Panc1 (cell line): ENCODE data around the gene ST6GALNAC1. TPM values are rescaled to one million over a fixed set of nuclear protein-coding genes. Genes with fewer than 3 reads are reported as not detected.
"Not testable (repeated sequence)": the region's sequence is repeated elsewhere in the genome, so short reads cannot be mapped to it uniquely, and the experiment has no call there.

ENCODE experiments used
- ATAC-seq: fragments of 200-7000 bp; cut with Tn5 transposase; 2 replicates; pipeline ENCODE4 v1.9.1; 2020; ENCODE audit warnings: mild to moderate bottlenecking, moderate library complexity
- BruUV-seq: library from RNA; stranded (reverse); fragments of 400-500 nt; replicated peaks from 2 replicates; lab custom pipeline; 2021; lab: Mats Ljungman, UMichigan
- CTCF ChIA-PET: fragments of 300-600 bp; sonication (Branson Sonifier 250); formaldehyde crosslinking; loops from one replicate; lab custom pipeline; 2022; ENCODE audit warnings: antibody characterized with exemption; lab: Charles Lee
- POLR2A ChIA-PET: fragments of 300-600 bp; sonication (Branson Sonifier 250); formaldehyde crosslinking; loops from one replicate; lab custom pipeline; 2022; ENCODE audit warnings: antibody characterized with exemption; lab: Charles Lee
- DNase-seq: peaks from one replicate; pipeline ENCODE4 v3.0.0-alpha.2; 2010; ENCODE audit warnings: low read depth, low spot score
- H3K27ac ChIP-seq: 2 replicates; pipeline ENCODE4 v1.5.1; 2011; ENCODE audit warnings: mild to moderate bottlenecking, low read length, inconsistent platforms
- H3K27me3 ChIP-seq: fragments of 200-500 bp; sonication (Bioruptor generic); 2 replicates; pipeline ENCODE4 v1.6.0; 2014; ENCODE audit warnings: low read length, inconsistent platforms; ENCODE audit not compliant: control insufficient read depth, insufficient read depth
- H3K36me3 ChIP-seq: fragments of 200-500 bp; sonication (Bioruptor generic); 2 replicates; pipeline ENCODE4 v1.5.1; 2014; ENCODE audit warnings: inconsistent platforms, mild to moderate bottlenecking, low read length, moderate library complexity; ENCODE audit not compliant: control insufficient read depth, insufficient read depth
- H3K4me1 ChIP-seq: 2 replicates; pipeline ENCODE4 v1.5.1; 2011; ENCODE audit warnings: inconsistent platforms, mild to moderate bottlenecking, low read length, moderate library complexity; ENCODE audit not compliant: control insufficient read depth, insufficient read depth
- H3K4me3 ChIP-seq, 2 experiments: 2 replicates each; pipeline ENCODE4 v1.5.1; 2011 to 2012; ENCODE audit warnings: low read depth in 2 of 2, low read length in 2 of 2, mild to moderate bottlenecking in 2 of 2, inconsistent platforms in 1 of 2, moderate library complexity in 1 of 2
- H3K9me3 ChIP-seq: fragments of 200-500 bp; sonication (Bioruptor generic); 2 replicates; pipeline ENCODE4 v1.5.1; 2014; ENCODE audit warnings: low read depth, mild to moderate bottlenecking, inconsistent platforms, low read length, moderate library complexity; ENCODE audit not compliant: control insufficient read depth, insufficient read depth
- CTCF ChIP-seq: fragments of 450-650 bp; IDR thresholded peaks from 2 replicates; pipeline ENCODE4 v1.5.1; 2017; ENCODE audit warnings: mild to moderate bottlenecking
- POLR2AphosphoS5 ChIP-seq: IDR thresholded peaks from 2 replicates; pipeline ENCODE4 v1.6.1; 2012; ENCODE audit warnings: mild to moderate bottlenecking, low read depth, low read length, moderate library complexity
- SIN3A ChIP-seq: IDR thresholded peaks from 2 replicates; pipeline ENCODE4 v1.6.1; 2012; ENCODE audit warnings: low read depth, mild to moderate bottlenecking, low read length, moderate library complexity, borderline replicate concordance; ENCODE audit not compliant: insufficient read depth
- TCF7L2 ChIP-seq: IDR thresholded peaks from 2 replicates; pipeline ENCODE4 v1.6.1; 2011; ENCODE audit warnings: mild to moderate bottlenecking, low read depth, low read length, inconsistent platforms
- in situ Hi-C: cut with HindIII; loops from 2 replicates; pipeline ENCODE4 v1.10.0; 2016; ENCODE audit warnings: low sequenced_read_pairs, low pct_unique_long_range_greater_than_20kb
- intact Hi-C: fragments of 100-400 bp; cut with micrococcal nuclease; formaldehyde crosslinking; loops from one replicate; pipeline ENCODE4 v1.10.0; 2022; ENCODE audit not compliant: unreplicated experiment
- total RNA-seq: library from RNA; stranded (reverse); gene quantifications from one replicate; pipeline ENCODE4 v1.2.1, GENCODE V29; 2021; ENCODE audit not compliant: unreplicated experiment
- TF ChIP-seq, protein P1 (sequence below), 2 experiments: IDR thresholded peaks; 2 replicates each; pipeline ENCODE4 v1.6.1; 2011 to 2012; ENCODE audit warnings: low read depth in 2 of 2, control low read depth in 1 of 2, low read length in 1 of 2, mild to moderate bottlenecking in 1 of 2, moderate library complexity in 1 of 2; ENCODE audit not compliant: insufficient read depth in 1 of 2

The ST6GALNAC1 gene
- total RNA-seq, 1 experiment from 2014 or later = 0.15 TPM

- no peak for TF ChIP-seq POLR2AphosphoS5
- no peak for TF ChIP-seq SIN3A
- no peak for TF ChIP-seq CTCF
- TF ChIP-seq, protein P1, sequence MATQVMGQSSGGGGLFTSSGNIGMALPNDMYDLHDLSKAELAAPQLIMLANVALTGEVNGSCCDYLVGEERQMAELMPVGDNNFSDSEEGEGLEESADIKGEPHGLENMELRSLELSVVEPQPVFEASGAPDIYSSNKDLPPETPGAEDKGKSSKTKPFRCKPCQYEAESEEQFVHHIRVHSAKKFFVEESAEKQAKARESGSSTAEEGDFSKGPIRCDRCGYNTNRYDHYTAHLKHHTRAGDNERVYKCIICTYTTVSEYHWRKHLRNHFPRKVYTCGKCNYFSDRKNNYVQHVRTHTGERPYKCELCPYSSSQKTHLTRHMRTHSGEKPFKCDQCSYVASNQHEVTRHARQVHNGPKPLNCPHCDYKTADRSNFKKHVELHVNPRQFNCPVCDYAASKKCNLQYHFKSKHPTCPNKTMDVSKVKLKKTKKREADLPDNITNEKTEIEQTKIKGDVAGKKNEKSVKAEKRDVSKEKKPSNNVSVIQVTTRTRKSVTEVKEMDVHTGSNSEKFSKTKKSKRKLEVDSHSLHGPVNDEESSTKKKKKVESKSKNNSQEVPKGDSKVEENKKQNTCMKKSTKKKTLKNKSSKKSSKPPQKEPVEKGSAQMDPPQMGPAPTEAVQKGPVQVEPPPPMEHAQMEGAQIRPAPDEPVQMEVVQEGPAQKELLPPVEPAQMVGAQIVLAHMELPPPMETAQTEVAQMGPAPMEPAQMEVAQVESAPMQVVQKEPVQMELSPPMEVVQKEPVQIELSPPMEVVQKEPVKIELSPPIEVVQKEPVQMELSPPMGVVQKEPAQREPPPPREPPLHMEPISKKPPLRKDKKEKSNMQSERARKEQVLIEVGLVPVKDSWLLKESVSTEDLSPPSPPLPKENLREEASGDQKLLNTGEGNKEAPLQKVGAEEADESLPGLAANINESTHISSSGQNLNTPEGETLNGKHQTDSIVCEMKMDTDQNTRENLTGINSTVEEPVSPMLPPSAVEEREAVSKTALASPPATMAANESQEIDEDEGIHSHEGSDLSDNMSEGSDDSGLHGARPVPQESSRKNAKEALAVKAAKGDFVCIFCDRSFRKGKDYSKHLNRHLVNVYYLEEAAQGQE (IDR thresholded peaks at IDR 0.05; ENCODE audit: insufficient read depth in 1 of 2, low read depth in 2 of 2, low read length in 1 of 2) = no peak
- no peak for TF ChIP-seq TCF7L2
- intact Hi-C loops (no loop called here), in situ Hi-C loops (no loop called here)
- no peaks in the 10 kb centered on the region for H3K36me3 ChIP-seq
- CTCF ChIA-PET = no interaction called here
- no peaks in the 10 kb centered on the region for H3K4me1 ChIP-seq
- POLR2A ChIA-PET = no interaction called here
- no peak overlapping the region for H3K27ac ChIP-seq
- no peak for DNase-seq
- no peaks in the 10 kb centered on the region for H3K9me3 ChIP-seq
- no peak overlapping the region for H3K4me3 ChIP-seq
- no peaks in the 10 kb centered on the region for H3K27me3 ChIP-seq
- no peak for ATAC-seq
- BruUV-seq = no TSS peak
Measured at GRCh38 chr17:76614912-76615617, 28.5 kb downstream of the ST6GALNAC1 start.

DNA sequence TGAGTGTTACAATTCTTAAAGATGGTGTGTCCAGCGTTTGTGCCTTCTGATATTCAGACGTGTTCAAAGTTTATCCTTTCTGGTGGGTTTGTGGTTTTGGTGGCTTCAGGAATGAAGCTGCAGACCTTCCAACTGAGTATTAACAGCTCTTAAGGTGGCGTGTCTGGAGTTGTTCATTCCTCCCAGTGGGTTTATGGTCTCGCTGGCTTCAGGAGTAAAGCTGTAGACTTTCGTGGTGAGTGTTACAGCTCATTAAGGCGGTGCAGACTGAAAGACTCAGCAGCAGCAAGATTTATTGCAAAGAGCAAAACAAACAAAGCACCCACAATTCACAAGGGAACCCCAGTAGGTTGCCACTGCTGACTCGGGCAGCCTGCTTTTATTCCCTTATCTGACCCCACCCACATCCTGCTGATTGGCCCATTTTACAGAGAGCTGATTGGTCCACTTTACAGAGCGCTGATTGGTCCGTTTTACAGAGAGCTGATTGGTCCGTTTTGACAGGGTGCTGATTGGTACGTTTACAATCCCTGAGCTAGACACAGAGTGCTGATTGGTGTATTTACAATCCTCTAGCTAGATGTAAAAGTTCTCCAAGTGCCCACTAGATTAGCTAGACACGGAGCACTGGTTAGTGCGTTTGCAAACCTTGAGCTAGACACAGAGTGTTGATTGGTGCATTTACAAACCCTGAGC lies 29.3 kb downstream of the ST6GALNAC1 start:
- H3K4me1 ChIP-seq, BruUV-seq, DNase-seq, H3K4me3 ChIP-seq, H3K27ac ChIP-seq, H3K27me3 ChIP-seq, intact Hi-C loops, H3K36me3 ChIP-seq, H3K9me3 ChIP-seq, ATAC-seq, in situ Hi-C loops, POLR2A ChIA-PET: not testable (repeated sequence)
- CTCF ChIA-PET = interaction anchor here (0.5 to 0.6 kb wide), 2 partner anchors 17 to 187 kb away, joined by 4 read pairs; no protein-coding TSS in a partner anchor
